Nucleus accumbens (tissue), 56 donors: ENCODE data around the gene RIC3.
A peak's percentile ranks its signal among the peaks of the same experiment; 100 is the strongest.
"Not testable (repeated sequence)": the region's sequence is repeated elsewhere in the genome, so short reads cannot be mapped to it uniquely, and the experiment has no call there.

Experiments
- DNase-seq, 56 donors: peaks; one replicate each; lab custom pipeline; 2025; lab: John Stamatoyannopoulos, UW

Gene RIC3

DNA sequence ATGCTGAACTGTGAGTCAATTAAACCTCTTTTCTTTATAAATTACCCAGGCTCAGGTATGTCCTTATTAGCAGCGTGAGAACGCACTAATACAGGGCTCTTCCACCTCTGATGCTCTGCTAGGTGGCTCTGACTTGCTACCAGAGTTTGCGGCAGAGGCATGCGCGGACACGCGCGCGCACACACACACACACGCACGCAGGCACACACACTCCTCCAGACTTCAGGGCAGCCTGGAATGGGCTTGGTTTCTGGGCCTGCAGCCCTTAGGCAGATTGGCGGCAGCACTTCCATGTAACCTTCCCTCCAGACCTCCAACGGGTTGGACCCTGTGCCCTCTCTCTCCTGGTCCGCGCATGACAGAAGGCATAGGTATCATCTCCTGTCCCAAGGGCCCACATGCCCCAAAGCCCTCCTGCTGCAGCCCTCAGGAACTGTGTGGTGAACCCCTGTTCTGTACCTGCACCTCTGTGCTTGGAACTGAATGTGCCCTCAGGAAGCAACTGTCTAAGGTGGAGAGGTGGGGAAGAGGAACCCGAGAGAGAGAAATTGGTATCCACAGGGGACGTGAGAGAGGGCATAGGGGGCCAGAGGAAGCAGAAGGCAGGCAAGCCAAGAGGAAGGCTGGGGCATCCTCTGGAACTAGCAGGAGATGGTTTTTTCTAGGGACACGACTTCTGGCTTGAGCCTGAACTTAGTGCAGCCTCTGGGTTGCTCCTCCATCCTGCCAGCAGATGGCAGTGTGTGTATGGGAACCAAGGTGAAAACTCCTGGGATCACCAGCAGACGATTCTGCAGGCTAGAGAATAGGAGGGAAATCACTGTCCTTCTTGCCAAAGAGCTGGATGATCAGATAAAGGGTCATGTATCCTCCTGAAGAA lies 23.4 kb upstream of the RIC3 start:
- peak in 46 of 56 donors; percentile 8 to 85 (median 50) for DNase-seq

DNA sequence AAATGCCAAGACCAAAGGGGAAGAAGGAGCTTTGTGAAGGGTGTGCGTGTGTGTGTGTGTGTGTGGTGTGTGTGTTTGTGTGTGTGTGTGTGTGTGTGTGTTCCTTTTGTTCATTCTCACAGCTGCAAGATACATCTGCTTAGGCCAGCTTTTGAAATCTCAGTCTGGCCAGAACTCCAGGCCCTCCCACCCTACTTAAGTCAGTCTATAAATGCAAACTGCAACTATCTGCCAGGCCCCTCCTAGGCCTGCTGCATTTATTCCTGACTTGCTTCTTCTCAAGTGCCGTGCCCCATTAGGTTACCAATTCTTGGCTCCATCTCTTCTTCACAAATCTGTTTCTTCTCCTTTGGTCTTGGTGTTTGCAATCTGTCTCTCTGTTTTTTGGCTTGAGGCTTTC lies 21.6 kb upstream of the RIC3 start:
- DNase-seq, result no peak

DNA sequence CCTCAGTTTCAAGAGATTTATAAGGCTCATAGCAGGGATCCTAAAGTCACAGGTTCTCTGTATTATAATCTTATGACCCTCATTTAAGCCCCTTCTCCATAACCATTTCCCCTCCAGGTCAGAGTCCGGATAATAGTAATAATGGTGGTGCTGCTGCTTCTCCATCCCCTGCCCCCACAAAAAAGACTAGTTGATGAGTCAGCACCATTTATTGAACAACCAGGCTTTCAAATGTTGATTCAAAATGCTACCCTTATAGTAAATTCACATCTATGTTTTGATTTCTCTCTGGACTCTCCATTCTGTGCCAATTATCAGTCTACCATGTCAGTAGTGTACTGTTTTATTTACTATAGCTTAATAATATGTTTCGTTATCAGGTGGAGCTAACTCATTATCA lies 17.6 kb upstream of the RIC3 start:
- no peak for DNase-seq

DNA sequence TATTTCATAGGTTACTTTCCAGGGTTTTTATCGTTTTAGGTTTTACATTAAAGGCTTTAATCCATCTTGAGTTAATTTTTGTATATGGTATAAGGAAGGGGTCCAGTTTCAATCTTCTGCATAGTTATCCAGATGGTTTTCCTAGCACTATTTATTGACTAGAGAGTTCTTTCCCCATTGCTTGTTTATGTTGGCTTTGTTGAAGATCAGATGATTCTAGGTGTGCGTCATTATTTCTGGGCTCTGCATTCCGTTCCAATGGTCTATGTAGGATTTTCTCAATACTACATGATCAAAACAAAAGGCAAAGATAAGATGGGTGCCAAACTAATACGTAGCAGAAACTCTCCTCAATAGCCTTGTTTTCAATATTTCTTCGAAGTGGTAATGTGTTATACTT lies 14.3 kb upstream of the RIC3 start:
- DNase-seq, result no peak

DNA sequence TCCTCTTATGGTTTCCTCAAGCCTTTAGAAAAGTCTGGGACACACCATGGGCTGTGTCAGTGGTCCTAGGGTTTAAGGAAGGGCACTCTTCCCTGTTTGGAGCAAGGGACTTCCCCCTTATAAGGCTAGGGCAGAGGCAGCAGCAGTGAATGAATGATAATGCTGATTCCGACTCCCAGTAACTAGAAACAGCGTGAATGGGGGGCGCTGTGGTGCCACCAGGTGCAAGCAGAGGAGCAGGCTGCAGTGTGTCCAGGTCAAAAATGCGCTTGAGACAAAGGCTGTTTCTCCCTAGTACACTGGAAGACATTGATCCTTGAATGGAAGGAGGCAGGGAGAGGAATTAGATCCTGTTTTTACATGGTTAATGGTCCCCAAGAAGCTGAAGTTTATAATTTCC lies 11.6 kb upstream of the RIC3 start:
- DNase-seq, result no peak

DNA sequence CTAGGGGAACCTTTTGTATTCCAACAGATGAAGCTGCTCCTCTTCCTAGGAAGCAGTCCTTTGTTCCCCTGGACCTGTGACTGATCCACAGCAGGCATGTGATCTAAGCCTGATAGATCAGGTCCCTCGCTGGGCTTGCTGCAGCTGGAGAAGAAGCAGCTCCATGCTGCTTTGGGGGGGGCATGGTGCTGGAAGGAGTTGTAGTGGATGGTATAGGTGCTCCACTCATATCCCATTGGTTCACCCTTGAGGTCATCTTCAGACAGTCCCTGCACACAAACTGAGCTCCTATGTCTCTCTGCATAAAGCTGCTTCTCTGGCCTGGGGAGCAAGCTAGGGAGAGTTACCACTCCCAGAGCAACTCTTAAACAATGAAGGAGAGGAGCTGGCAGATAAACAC lies 9.5 kb upstream of the RIC3 start:
- no peak for DNase-seq

DNA sequence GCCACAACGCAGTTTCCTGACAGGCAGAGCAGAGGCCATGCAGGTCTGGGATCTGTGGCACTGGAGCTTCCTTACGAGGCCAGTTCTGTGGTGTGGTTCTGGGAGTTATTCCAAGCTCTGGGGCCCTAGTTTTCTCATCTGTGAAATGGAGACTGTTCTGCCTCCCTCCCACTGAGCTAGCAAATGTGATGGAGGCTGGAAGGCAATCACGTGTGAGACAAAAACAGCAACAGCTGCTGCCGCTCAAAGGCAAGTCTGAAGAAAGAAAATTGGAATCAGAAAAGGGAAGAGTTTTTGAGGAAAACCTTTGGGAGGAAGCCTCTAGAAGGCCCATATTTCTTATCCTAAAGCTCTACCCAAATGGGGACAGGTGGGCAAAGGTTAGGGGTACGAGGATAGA lies 8.3 kb upstream of the RIC3 start:
- no peak for DNase-seq

DNA sequence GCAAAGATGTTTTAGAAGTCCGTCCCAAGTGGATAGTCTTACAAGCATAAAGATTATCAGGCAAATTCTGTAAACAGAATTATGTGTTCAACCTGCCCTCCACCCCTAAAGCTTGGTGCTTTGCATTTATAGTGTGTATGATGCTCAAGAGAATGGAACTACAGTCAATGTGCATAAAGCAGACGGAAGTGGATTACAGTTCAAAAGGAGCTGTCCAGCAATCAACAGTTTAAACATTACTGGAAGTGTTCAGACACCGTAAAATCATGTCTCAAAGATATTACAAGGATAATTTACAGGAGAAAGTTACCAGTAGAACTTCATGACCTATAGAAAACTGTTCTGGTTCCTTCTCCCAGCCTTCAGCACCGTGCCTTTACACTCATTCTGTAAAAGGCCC lies 1.0 kb downstream of the RIC3 start:
- DNase-seq, result no peak

DNA sequence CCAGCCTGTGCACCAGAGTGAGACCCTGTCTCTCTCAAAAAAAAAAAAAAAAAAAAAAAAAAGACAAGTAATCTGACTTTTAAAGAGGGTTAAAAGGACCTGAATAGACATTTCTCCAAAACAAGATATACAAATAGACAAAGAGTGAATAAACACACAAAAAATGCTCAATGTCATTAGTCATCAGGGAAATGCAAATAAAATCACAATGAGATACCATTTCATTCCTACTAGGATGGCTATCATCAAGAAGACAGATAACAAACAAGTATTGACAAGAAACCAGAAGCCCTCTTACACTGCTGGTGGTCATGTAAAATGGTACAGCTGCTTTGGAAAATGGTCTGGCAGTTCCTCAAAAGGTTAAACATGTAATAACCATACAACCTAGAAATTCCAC lies 4.1 kb downstream of the RIC3 start:
- no peak for DNase-seq

DNA sequence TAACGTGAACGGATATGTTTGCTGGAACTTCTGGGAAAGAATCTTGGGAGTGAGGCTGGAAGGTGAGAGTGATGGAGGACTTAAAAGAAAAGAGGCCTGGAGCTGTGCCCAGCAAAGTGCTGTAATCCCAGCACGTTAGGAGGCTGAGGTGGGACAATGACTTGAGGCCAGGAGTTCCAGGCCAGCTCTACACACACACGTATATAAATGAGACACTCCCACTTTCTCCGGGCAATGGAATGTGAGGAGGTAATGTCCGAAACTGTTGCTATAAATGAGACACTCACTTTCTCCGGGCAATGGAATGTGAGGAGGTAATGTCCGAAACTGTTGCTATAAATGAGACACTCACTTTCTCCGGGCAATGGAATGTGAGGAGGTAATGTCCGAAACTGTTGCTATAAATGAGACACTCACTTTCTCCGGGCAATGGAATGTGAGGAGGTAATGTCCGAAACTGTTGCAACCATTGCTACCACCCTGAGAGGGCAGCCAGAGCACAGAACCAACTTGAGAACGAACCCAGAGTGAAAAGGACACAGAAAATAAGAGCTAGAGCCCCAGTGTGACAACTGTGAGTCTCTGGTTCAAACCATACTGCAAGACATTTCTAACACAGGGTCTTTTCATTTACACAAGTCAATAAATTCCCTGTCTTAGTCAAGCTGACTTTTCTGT lies 7.1 kb downstream of the RIC3 start:
- not testable (repeated sequence) for DNase-seq

DNA sequence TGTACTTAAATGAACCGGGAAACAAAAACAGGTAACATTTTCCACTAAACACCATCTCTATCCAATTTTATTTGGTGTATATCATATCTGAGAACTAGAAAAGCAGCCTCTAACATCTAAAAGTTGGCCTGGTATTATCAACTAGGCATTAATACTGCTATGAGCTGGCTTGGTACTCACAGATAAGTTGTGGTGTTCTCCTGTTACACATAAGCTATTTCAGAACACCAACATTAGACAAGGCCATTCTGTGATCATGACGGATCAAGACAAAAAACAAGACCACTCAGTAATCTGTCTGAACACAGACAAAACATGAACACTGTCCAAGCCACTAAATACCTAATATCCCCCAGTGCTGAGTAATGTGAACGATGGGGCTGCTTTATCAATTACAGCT lies 11.9 kb downstream of the RIC3 start:
- no peak for DNase-seq

DNA sequence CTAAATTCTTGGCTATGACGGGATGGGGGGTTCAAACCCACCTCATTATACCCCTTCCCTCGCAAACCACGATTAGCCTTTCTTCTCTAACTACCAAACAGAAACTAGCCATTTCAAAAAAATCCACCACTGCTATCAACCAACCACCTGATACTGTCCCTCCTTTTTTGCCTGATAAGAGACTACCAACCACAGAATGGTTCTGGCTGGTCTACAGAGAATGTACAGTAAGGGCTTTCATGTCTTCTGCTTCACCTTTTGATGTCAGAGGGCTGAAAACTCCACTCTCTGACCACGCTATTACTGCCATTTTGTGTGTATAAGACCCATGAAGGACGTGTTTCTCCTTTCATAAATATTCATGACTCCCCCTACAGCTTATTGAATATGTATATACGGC lies 19.1 kb downstream of the RIC3 start:
- no peak for DNase-seq

DNA sequence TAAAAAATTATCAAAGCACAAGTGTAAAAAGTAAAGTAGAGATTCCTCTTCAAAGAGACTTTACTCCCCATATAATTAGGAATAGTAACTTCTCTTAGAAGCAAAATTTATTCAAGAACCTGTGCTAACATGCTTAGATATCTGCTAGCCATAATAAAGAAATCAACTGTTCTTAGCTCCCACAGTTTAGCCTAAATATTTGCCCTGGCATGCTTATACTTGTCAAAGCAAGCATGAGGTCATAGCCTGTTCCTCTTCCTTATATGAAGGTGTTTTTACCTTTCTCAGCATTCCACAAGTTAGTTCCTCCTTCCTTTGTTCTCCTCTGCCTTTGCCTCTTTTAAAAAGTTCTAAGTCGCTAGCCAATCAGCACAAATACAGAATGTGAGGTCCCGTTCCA lies 30.3 kb downstream of the RIC3 start:
- DNase-seq, result no peak

DNA sequence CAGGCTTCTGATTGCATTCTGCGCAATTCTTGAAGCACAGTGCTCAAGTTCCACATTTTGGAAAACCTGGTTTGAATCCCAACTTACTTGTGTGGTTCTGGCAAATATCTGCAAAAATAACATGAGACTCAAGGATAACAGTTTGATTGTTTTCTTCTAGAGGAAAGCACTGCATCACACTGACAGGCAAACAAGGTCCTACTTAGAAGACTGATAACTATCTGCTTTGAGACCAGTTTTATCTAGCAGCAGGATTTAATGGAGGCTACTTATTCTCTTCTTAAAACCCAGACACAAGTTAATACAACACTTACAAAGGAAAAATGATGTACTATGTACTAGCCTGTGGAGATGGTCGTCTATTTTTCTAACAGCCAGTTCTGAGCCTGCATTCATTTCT lies 41.4 kb downstream of the RIC3 start:
- DNase-seq, result no peak

DNA sequence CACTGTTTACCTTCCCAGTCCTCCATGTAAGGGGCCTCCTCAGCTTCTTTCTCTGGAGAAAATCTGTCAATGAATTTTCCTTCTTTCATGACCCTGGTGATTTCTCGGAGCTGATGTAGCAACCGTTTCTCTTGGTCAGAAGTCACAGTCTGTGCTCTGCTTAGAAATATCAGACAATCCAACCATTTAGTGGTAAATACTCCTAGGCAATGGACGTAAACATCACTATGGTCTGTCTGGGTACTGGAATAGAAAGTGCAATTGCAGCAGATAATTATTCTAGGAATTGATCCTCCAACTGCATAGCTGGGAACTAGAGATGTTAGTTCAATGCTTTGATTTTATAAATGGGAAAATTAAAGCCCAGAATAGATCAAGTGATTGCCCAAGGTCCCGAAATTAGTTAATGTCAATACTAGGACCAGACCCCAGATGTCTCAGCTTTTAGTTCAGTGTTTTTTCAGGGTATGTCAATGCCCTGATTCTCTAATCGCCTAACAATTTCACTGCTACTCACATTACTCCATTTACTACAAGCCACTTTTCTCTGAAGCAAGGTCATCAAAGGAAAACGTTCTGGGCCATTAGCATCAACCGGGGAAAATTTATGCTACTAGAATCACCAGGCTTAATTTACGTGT lies 42.1 kb downstream of the RIC3 start:
- DNase-seq, result no peak

DNA sequence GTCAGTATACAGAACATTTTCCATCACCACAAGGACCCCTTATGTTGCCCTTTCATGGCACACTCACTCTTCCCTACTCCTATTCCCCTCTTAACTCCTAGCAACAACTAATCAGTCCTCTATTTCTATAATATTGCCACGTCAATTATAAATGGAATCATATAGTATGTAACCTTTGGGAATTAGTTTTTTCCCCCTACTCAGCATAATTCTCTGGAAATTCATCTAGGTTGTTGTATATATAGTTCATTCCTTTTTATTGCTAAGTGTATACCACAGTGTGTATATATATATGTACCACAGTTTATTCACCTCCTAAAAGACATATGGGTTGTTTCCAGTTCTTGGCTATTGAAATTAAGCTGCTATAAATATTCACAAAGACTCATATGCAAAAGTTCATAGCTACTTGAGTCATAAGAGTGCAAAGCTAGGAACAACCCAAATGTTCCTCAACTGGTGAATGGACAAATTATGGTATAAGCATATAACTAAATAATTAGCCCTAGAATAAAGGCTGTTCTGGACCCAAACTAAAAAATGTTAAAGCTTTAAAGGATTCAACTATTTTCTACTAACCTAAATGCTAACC lies 46.6 kb downstream of the RIC3 start:
- no peak for DNase-seq

DNA sequence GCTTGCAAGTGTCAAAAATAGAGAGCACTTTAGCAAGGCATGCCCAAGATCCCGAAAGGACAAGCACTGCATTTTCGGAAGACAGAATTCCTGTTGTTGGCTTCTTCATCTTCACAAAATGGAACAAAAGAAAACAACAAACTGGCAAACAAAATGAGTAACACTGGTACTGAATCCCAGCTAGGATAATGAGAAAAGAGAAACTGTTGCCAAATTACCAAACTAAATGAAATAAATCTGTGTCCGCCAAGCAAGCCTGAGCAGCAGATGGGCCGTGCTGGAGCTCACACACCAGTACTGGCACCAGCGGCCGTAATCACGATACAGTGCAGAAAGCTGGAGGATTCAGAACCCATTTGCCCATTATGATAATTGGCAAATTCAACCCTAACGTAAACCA lies 57.2 kb downstream of the RIC3 start:
- DNase-seq, result peak in 3 of 56 donors; percentile 19 to 32 (median 28)

DNA sequence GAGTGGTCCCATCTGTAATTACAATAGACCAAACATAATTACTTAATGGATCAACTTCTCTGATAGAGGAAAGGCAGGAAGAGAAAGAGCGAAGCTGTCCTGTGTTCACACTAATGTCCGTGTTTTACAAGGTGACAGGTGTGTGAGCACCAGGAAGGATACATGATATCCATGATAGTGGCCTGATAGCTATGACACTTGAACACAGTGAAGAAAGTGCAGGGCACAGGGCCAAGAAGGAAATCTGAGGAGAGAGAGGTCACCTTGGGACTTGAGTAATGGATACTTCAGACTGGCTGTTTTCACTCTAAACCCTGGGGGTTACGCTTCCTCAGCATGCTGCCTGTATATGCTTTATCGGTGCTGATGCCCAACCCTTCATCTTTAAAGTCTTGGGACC lies 58.4 kb downstream of the RIC3 start:
- DNase-seq, result no peak

DNA sequence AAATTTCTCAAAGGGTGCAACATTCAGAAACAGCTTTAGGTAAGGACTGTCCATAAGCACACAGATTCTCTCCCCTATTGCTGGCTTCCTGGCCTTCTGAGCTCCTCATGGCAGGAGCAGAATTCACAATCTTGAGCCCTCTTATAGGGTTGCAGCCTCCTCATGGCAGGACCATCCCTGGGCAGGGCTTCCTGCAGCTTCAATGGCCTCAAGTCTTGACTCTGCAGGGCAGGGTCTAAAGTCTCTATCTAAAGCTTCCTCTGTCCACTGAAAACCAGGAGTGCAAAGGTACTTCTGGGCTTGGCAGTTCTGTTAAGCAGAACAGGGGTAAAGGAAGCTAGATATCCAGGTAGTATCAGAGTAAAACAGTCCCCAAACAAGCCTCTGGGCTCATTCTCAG lies 59.1 kb downstream of the RIC3 start:
- no peak for DNase-seq

DNA sequence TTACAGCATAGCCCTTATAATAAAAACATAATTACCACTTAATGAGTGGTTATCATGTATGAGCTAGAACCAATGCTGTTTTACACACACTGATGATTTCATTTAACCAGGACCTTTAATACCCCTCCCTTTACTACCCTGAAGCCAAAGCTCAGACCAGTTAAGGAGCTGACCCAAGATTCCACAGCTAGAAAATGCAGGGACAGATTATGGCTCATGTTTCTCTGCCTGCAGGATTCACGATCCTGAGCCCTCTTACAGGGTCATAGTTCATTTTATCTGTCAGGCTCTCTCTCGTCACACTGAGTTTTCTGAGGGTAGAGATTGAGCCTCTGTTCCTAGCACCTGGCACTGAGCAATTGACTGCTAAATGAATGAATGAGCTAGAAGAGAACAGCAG lies 60.4 kb downstream of the RIC3 start:
- no peak for DNase-seq

DNA sequence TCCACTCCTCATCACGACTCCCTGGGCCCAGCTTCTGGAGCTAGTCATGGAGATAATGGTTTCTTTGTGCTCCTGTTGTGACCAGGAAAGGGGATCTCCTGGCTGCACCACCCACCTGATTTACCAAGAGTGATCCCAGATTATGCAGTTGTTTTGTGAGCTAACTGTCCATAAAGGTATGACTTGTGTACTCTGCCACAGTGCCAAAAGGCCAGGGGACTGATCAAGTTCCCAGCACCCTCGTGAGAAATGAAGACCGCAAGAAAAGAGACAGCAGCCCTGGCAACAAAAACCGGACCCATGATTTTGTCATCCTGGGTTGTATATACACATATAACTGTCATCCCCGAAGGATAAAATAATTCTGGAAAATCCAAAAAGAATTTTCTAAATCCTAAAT lies 61.2 kb downstream of the RIC3 start:
- DNase-seq, result no peak
